Esophagus muscularis mucosa (tissue), 4 donors: ENCODE measurements around the gene GTF3C5.

ENCODE experiments used
- EP300 ChIP-seq: sonication (generic); formaldehyde crosslinking; IDR thresholded peaks from one replicate; pipeline ENCODE4 v1.6.1; 2017; ENCODE audit warnings: antibody characterized with exemption
- POLR2A ChIP-seq: fragments of 450-650 bp; IDR thresholded peaks from one replicate; pipeline ENCODE4 v1.6.1; 2017; ENCODE audit warnings: antibody characterized with exemption, moderate library complexity, mild to moderate bottlenecking, low read depth
- TF ChIP-seq, protein P1 (sequence below), 3 experiments: fragments of 200-600 bp in 2 of 3; fragments of 450-650 bp in 1 of 3; sonication (generic) in 2 of 3; IDR thresholded peaks; one replicate each; pipeline ENCODE4 v1.5.1; 2017 to 2019; ENCODE audit warnings: antibody characterized with exemption in 3 of 3, mild to moderate bottlenecking in 2 of 3, moderate library complexity in 1 of 3

DNA sequence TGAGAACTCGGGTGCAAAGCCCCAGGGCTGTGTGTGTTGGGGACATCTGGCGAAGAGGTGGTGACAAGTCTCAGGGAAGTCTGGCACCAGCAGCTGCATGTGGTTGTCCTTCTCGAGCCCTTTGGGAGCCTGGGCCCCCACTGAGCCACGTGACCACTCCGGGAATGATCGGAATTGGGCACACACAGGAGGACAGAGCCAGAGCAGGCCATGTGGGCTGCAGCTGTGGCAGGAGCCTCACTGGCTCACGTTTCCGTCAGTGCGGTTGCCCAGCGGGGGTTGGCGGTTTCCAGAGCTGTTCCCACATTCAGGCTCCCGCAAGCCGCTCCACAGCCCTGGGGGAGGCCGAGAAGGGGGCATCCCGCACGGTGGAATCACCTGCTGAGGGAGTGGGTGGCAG, 24.2 kb downstream of the GTF3C5 start:
- TF ChIP-seq, protein P1, sequence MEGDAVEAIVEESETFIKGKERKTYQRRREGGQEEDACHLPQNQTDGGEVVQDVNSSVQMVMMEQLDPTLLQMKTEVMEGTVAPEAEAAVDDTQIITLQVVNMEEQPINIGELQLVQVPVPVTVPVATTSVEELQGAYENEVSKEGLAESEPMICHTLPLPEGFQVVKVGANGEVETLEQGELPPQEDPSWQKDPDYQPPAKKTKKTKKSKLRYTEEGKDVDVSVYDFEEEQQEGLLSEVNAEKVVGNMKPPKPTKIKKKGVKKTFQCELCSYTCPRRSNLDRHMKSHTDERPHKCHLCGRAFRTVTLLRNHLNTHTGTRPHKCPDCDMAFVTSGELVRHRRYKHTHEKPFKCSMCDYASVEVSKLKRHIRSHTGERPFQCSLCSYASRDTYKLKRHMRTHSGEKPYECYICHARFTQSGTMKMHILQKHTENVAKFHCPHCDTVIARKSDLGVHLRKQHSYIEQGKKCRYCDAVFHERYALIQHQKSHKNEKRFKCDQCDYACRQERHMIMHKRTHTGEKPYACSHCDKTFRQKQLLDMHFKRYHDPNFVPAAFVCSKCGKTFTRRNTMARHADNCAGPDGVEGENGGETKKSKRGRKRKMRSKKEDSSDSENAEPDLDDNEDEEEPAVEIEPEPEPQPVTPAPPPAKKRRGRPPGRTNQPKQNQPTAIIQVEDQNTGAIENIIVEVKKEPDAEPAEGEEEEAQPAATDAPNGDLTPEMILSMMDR (IDR thresholded peaks at IDR 0.05) = no peak
- TF ChIP-seq POLR2A (no peak), EP300 (no peak)
